GM12864 (cell line): ENCODE data around the gene MYL3.
A peak's percentile ranks its signal among the peaks of the same experiment; 100 is the strongest.
"Not testable (repeated sequence)": the region's sequence is repeated elsewhere in the genome, so short reads cannot be mapped to it uniquely, and the experiment has no call there.

Experiments used
- DNase-seq: peaks from one replicate; pipeline ENCODE4 v3.0.0-alpha.2; 2011; ENCODE audit warnings: low read depth
- H3K4me3 ChIP-seq: 2 replicates; pipeline ENCODE4 v1.5.1; 2011; ENCODE audit warnings: mild to moderate bottlenecking, low read depth, low read length, control low read depth
- CTCF ChIP-seq: IDR thresholded peaks from 2 replicates; pipeline ENCODE4 v1.5.1; 2011; ENCODE audit warnings: low read depth, mild to moderate bottlenecking, moderate library complexity, low read length, control low read depth, inconsistent platforms; ENCODE audit errors: missing control alignments

Gene MYL3

GRCh38 chr3:46824211-46824970 lies 38.9 kb downstream of the MYL3 start:
- no peak overlapping the region for H3K4me3 ChIP-seq
- no peak for TF ChIP-seq CTCF
- DNase-seq = no peak

- not testable (repeated sequence) for H3K4me3 ChIP-seq, DNase-seq
Measured at GRCh38 chr3:46823314-46823713, 39.9 kb downstream of the MYL3 start.

GRCh38 chr3:46821553-46821952 lies 41.7 kb downstream of the MYL3 start:
- DNase-seq = no peak

GRCh38 chr3:46820852-46821251 lies 42.4 kb downstream of the MYL3 start:
- TF ChIP-seq CTCF = no peak
- no peak for DNase-seq
- no peak overlapping the region for H3K4me3 ChIP-seq

More at GRCh38 chr3:46821553-46821952, 41.7 kb downstream of the MYL3 start:
- no peak overlapping the region for H3K4me3 ChIP-seq
- no peak for TF ChIP-seq CTCF

GRCh38 chr3:46812237-46812791 lies 50.9 kb downstream of the MYL3 start:
- peak overlapping the region; percentile 36 for H3K4me3 ChIP-seq
- no peak for TF ChIP-seq CTCF
- DNase-seq = no peak

GRCh38 chr3:46811615-46812236 lies 51.5 kb downstream of the MYL3 start:
- DNase-seq = no peak
- no peak for TF ChIP-seq CTCF
- H3K4me3 ChIP-seq = no peak overlapping the region; the same call in 1 of the 2 replicates

- not testable (repeated sequence) for H3K4me3 ChIP-seq, DNase-seq
Measured at GRCh38 chr3:46808766-46809165, 54.5 kb downstream of the MYL3 start.
